Loucy (cell line): Measurements from ENCODE around the gene RNF43.

Experiments
- EZH2phosphoT487 ChIP-seq: fragments of 200-600 bp; IDR thresholded peaks from 2 replicates; pipeline ENCODE4 v1.6.1; 2018; ENCODE audit warnings: antibody characterized with exemption, mild to moderate bottlenecking, moderate library complexity, borderline replicate concordance
- TF ChIP-seq, protein P1 (sequence below): fragments of 200-600 bp; sonication (generic); conservative IDR thresholded peaks from 2 replicates; pipeline ENCODE4 v1.5.1; 2014; ENCODE audit warnings: mild to moderate bottlenecking, antibody characterized with exemption, low read length

GRCh38 chr17:58411408-58411894 lies 5.9 kb downstream of the RNF43 start:
- TF ChIP-seq, protein P1, sequence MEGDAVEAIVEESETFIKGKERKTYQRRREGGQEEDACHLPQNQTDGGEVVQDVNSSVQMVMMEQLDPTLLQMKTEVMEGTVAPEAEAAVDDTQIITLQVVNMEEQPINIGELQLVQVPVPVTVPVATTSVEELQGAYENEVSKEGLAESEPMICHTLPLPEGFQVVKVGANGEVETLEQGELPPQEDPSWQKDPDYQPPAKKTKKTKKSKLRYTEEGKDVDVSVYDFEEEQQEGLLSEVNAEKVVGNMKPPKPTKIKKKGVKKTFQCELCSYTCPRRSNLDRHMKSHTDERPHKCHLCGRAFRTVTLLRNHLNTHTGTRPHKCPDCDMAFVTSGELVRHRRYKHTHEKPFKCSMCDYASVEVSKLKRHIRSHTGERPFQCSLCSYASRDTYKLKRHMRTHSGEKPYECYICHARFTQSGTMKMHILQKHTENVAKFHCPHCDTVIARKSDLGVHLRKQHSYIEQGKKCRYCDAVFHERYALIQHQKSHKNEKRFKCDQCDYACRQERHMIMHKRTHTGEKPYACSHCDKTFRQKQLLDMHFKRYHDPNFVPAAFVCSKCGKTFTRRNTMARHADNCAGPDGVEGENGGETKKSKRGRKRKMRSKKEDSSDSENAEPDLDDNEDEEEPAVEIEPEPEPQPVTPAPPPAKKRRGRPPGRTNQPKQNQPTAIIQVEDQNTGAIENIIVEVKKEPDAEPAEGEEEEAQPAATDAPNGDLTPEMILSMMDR, result no peak
- no peak for TF ChIP-seq EZH2phosphoT487
